Endothelial cell of umbilical vein (primary cell): Measurements from ENCODE around the gene SSC5D. TPM values are rescaled to one million over a fixed set of nuclear protein-coding genes. Genes with fewer than 3 reads are reported as not detected.

Experiments
- BruUV-seq: library from RNA; stranded (reverse); fragments of 400-500 nt; replicated peaks from 2 replicates; lab custom pipeline; 2021; lab: Mats Ljungman, UMichigan
- CTCF ChIA-PET: fragments of 300-600, 350-600 bp; sonication (Branson Sonifier 250); formaldehyde crosslinking; loops from one replicate; lab custom pipeline; 2021; ENCODE audit warnings: antibody characterized with exemption, inconsistent platforms; lab: Charles Lee
- POLR2A ChIA-PET: fragments of 300-600, 350-600 bp; sonication (Branson Sonifier 250); formaldehyde crosslinking; loops from one replicate; lab custom pipeline; 2021; ENCODE audit warnings: antibody characterized with exemption, inconsistent platforms; lab: Charles Lee
- DNase-seq: peaks from one replicate; pipeline ENCODE4 v3.0.0-alpha.2; 2011; ENCODE audit warnings: low read depth, low spot score
- FAIRE-seq: peaks from 2 replicates; lab custom pipeline; 2011; peaks lifted over from hg19 to GRCh38; lab: Jason Lieb, UNC
- H2AFZ ChIP-seq: 2 replicates; pipeline ENCODE4 v1.6.0; 2012; ENCODE audit warnings: low read depth, low read length, control low read depth, inconsistent platforms
- H3K27ac ChIP-seq: 2 replicates; pipeline ENCODE4 v1.5.1; 2011; ENCODE audit warnings: low read depth, mild to moderate bottlenecking, control low read depth, low read length, moderate library complexity; ENCODE audit not compliant: insufficient read depth
- H3K27me3 ChIP-seq, 2 experiments: 2 replicates each; pipeline versions ENCODE4 v1.6.0 to v1.6.1; 2011; ENCODE audit warnings: low read length in 2 of 2, mixed read lengths in 1 of 2; ENCODE audit not compliant: control insufficient read depth in 2 of 2, insufficient read depth in 2 of 2
- H3K36me3 ChIP-seq, 2 experiments: 2 replicates in 1 of 2; 3 replicates in 1 of 2; pipeline ENCODE4 v1.5.1; 2011; ENCODE audit warnings: low read length in 2 of 2, mild to moderate bottlenecking in 1 of 2, moderate library complexity in 1 of 2; ENCODE audit not compliant: control insufficient read depth in 2 of 2, insufficient read depth in 2 of 2; ENCODE audit errors: extremely low read depth in 1 of 2
- H3K4me1 ChIP-seq: 3 replicates; pipeline ENCODE4 v1.5.1; 2011; ENCODE audit warnings: mild to moderate bottlenecking, low read length; ENCODE audit not compliant: control insufficient read depth, insufficient read depth; ENCODE audit errors: extremely low read depth
- H3K4me2 ChIP-seq: 2 replicates; pipeline ENCODE4 v1.6.1; 2011; ENCODE audit warnings: low read length, control low read depth, mixed read lengths; ENCODE audit not compliant: insufficient read depth
- H3K4me3 ChIP-seq, 3 experiments: fragments of 200-600 bp in 1 of 3; sonication (generic), shearing (Covaris generic) in 1 of 3; replicated peaks in 1 of 3; 2 replicates each; pipeline ENCODE4 v1.5.1; 2011 to 2016; ENCODE audit warnings: control low read depth in 3 of 3, low read length in 3 of 3, mild to moderate bottlenecking in 2 of 3, inconsistent platforms in 1 of 3, low read depth in 1 of 3, moderate library complexity in 1 of 3; ENCODE audit not compliant: insufficient read depth in 1 of 3
- H3K79me2 ChIP-seq: 2 replicates; pipeline ENCODE4 v1.6.0; 2012; ENCODE audit warnings: low read length, inconsistent platforms; ENCODE audit not compliant: control insufficient read depth, insufficient read depth
- H3K9ac ChIP-seq: replicated peaks from 2 replicates; pipeline ENCODE3; 2011; ENCODE audit warnings: low read length, control low read depth; ENCODE audit not compliant: insufficient read depth; ENCODE audit errors: extremely low read depth
- H3K9me1 ChIP-seq: replicated peaks from 3 replicates; pipeline ENCODE4 v1.6.0; 2011; ENCODE audit warnings: mild to moderate bottlenecking, low read length; ENCODE audit not compliant: control insufficient read depth, insufficient read depth; ENCODE audit errors: extremely low read depth
- H3K9me3 ChIP-seq: replicated peaks from 2 replicates; pipeline ENCODE4 v1.5.1; 2012; ENCODE audit warnings: low read length, inconsistent platforms; ENCODE audit not compliant: control insufficient read depth, insufficient read depth
- H4K20me1 ChIP-seq: replicated peaks from 2 replicates; pipeline ENCODE3; 2011; ENCODE audit warnings: mild to moderate bottlenecking, low read length; ENCODE audit not compliant: control insufficient read depth, insufficient read depth; ENCODE audit errors: extremely low read depth
- CTCF ChIP-seq, 2 donors: IDR thresholded peaks; 1 replicate in 1 of 2; 2 replicates in 1 of 2; pipeline ENCODE4 v1.5.1; 2011; ENCODE audit warnings: low read length in 2 of 2, mild to moderate bottlenecking in 2 of 2, moderate library complexity in 2 of 2, control low read depth in 1 of 2, inconsistent platforms in 1 of 2, low read depth in 1 of 2; ENCODE audit not compliant: insufficient read depth in 1 of 2; ENCODE audit errors: extremely low read depth in 1 of 2
- EZH2 ChIP-seq: IDR thresholded peaks from 2 replicates; pipeline ENCODE4 v1.6.1; 2012; ENCODE audit warnings: borderline replicate concordance, low read depth, mild to moderate bottlenecking, moderate library complexity, low read length, inconsistent platforms; ENCODE audit not compliant: severe bottlenecking
- FOS ChIP-seq: IDR thresholded peaks from 2 replicates; pipeline ENCODE4 v1.6.1; 2011; ENCODE audit warnings: mild to moderate bottlenecking, low read length, moderate library complexity, borderline replicate concordance; ENCODE audit not compliant: insufficient read depth
- GATA2 ChIP-seq: IDR thresholded peaks from 2 replicates; pipeline ENCODE4 v1.7.0; 2011; ENCODE audit warnings: low read depth, mild to moderate bottlenecking, moderate library complexity, mixed read lengths, low read length; ENCODE audit not compliant: insufficient read length, insufficient read depth
- JUN ChIP-seq: IDR thresholded peaks from 2 replicates; pipeline ENCODE4 v1.6.1; 2011; ENCODE audit warnings: borderline replicate concordance, low read depth; ENCODE audit not compliant: insufficient read length, insufficient read depth
- MAX ChIP-seq: IDR thresholded peaks from 2 replicates; pipeline ENCODE4 v1.6.1; 2011; ENCODE audit not compliant: insufficient read depth, insufficient read length
- MYC ChIP-seq: IDR thresholded peaks from one replicate; pipeline ENCODE4 v1.6.1; 2011; ENCODE audit warnings: mild to moderate bottlenecking, low read depth, low read length
- POLR2A ChIP-seq: IDR thresholded peaks from 2 replicates; pipeline ENCODE4 v1.6.1; 2012; ENCODE audit warnings: low read depth, mild to moderate bottlenecking, control low read depth, low read length
- POLR2AphosphoS5 ChIP-seq: IDR thresholded peaks from 2 replicates; pipeline ENCODE4 v1.6.1; 2012; ENCODE audit warnings: low read depth, mild to moderate bottlenecking, control low read depth, low read length, moderate library complexity; ENCODE audit not compliant: insufficient read depth
- dilution Hi-C: fragments of 300-500 bp; cut with MboI; formaldehyde crosslinking; loops from one replicate; pipeline ENCODE4 v1.15.0; 2019; ENCODE audit warnings: low sequenced_read_pairs; ENCODE audit not compliant: extremely low pct_ligation_motif_present
- intact Hi-C: fragments of 100-400 bp; cut with micrococcal nuclease; formaldehyde crosslinking; loops from one replicate; pipeline ENCODE4 v1.10.0; 2022
- polyA plus RNA-seq, 4 experiments: library from polyadenylated mRNA; depleted of rRNA in 3 of 4; stranded (reverse) in 3 of 4; unstranded in 1 of 4; fragments of >200 nt; gene quantifications; 2 replicates each; pipeline versions ENCODE4 v1.2.1 to v1.2.3, GENCODE V29; 2011 to 2012; ENCODE audit warnings: missing spikeins in 1 of 4
- total RNA-seq: library from RNA; stranded (reverse); gene quantifications from 2 replicates; pipeline ENCODE4 v1.2.3, GENCODE V29; 2021

SSC5D gene
- total and polyA plus RNA-seq, 2 donors (not counting 3 experiments of a cell fraction or from before 2014, with no cell fraction given): 0.47 to 1.3 TPM

- Histone ChIP-seq H3K9ac (no peak overlapping the region), H4K20me1 (no peaks in the 10 kb centered on the region), H3K36me3 (peaks cover 0 to 3% of the 10 kb centered on the region in 2 experiments), H3K4me2 (no peak overlapping the region), H3K9me1 (no peaks in the 10 kb centered on the region), H3K79me2 (peaks cover 17% of the 10 kb centered on the region), H3K27me3 (no peaks in the 10 kb centered on the region), H3K4me3 (no peak overlapping the region), H2AFZ (no peak overlapping the region), H3K9me3 (no peaks in the 10 kb centered on the region), H3K4me1 (peaks cover 31% of the 10 kb centered on the region), H3K27ac (no peak overlapping the region)
- FAIRE-seq (no peak), DNase-seq (no peak)
- dilution Hi-C loops: no loop called here
- TF ChIP-seq MYC (no peak), FOS (no peak), GATA2 (no peak), JUN (no peak), MAX (no peak), POLR2A (no peak), POLR2AphosphoS5 (no peak), EZH2 (no peak), CTCF (IDR thresholded peaks at IDR 0.05; ENCODE audit: extremely low read depth in 1 of 2, insufficient read depth in 1 of 2, low read depth in 1 of 2, low read length in 2 of 2) (no peak)
- no TSS peak for BruUV-seq
- CTCF ChIA-PET: interaction anchor here (1.0 kb wide), 2 partner anchors 21 to 342 kb away, joined by 3 to 7 read pairs; no protein-coding TSS in a partner anchor
- POLR2A ChIA-PET: no interaction called here
- intact Hi-C loops: no loop called here
These were observed 5.1 kb upstream of the SSC5D start for GRCh38 chr19:55482967-55483705.
